ENCODE measurements around the gene PPARG.

The PPARG gene

DNA sequence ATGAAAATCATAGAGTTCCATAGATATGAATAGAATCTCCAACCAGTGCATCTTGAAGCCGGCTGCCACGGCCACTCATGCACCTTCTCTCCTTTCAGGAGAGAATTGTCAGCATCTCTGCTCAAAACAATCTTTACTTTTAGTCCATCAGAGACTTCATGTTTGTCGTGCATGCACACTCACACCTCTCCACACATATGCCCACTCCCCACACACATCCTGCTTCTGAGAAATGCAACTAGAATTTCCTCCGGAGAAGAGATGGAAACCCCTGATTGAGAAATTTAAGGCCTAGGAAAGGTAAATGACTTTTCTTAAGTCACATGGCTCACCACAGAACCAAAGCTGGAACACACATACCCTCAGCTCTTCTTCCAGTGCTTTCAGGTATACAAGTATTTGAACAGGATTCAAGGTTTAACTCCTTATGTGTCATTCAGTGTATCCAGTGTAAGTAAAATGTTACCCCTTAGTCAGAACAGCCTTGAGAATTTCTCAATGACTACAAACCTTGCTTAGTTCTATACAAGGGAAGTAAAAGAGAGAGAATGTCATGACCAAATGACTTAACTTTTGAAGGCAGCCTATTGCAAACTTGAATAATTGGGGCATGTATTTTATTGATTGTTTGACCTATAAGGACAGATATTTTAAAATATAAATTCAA lies 126.3 kb downstream of the PPARG start:
- no peak overlapping the region for H3K4me3 ChIP-seq (ENCODE audit: low read depth, low read length)
- no peak for DNase-seq (ENCODE audit: low read depth)
- TF ChIP-seq, protein P1, sequence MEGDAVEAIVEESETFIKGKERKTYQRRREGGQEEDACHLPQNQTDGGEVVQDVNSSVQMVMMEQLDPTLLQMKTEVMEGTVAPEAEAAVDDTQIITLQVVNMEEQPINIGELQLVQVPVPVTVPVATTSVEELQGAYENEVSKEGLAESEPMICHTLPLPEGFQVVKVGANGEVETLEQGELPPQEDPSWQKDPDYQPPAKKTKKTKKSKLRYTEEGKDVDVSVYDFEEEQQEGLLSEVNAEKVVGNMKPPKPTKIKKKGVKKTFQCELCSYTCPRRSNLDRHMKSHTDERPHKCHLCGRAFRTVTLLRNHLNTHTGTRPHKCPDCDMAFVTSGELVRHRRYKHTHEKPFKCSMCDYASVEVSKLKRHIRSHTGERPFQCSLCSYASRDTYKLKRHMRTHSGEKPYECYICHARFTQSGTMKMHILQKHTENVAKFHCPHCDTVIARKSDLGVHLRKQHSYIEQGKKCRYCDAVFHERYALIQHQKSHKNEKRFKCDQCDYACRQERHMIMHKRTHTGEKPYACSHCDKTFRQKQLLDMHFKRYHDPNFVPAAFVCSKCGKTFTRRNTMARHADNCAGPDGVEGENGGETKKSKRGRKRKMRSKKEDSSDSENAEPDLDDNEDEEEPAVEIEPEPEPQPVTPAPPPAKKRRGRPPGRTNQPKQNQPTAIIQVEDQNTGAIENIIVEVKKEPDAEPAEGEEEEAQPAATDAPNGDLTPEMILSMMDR (IDR thresholded peaks at IDR 0.05; ENCODE audit: low read depth, low read length): no peak
- TF ChIP-seq MYC (IDR thresholded peaks at IDR 0.05; ENCODE audit: low read depth, low read length): no peak
- no peak for TF ChIP-seq POLR2A (IDR thresholded peaks at IDR 0.05; ENCODE audit: extremely low read depth, insufficient read length)

DNA sequence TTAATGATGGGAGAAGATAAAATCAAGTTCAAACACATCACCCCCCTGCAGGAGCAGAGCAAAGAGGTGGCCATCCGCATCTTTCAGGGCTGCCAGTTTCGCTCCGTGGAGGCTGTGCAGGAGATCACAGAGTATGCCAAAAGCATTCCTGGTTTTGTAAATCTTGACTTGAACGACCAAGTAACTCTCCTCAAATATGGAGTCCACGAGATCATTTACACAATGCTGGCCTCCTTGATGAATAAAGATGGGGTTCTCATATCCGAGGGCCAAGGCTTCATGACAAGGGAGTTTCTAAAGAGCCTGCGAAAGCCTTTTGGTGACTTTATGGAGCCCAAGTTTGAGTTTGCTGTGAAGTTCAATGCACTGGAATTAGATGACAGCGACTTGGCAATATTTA lies 127.9 kb downstream of the PPARG start:
- no peak overlapping the region for H3K4me3 ChIP-seq (ENCODE audit: low read depth, low read length)
- TF ChIP-seq MAX (IDR thresholded peaks at IDR 0.05; ENCODE audit: low read depth, low read length): no peak
- TF ChIP-seq, protein P1 (IDR thresholded peaks at IDR 0.05; ENCODE audit: low read depth, low read length): no peak

GRCh38 chr3:12420393-12420792 lies 131.5 kb downstream of the PPARG start:
- TF ChIP-seq MAX (IDR thresholded peaks at IDR 0.05; ENCODE audit: low read depth, low read length) (no peak), POLR2A (IDR thresholded peaks at IDR 0.05; ENCODE audit: extremely low read depth, insufficient read length) (no peak), MYC (IDR thresholded peaks at IDR 0.05; ENCODE audit: low read depth, low read length) (no peak)
- TF ChIP-seq, protein P1 (IDR thresholded peaks at IDR 0.05; ENCODE audit: low read depth, low read length): no peak
- no peak overlapping the region for H3K4me3 ChIP-seq (ENCODE audit: low read depth, low read length)
- DNase-seq (ENCODE audit: low read depth): no peak

More for the DNA sequence above, 127.9 kb downstream of the PPARG start:
- DNase-seq (ENCODE audit: low read depth): no peak

GRCh38 chr3:12421132-12421531 lies 132.3 kb downstream of the PPARG start:
- DNase-seq (ENCODE audit: low read depth): no peak
- no peak overlapping the region for H3K4me3 ChIP-seq (ENCODE audit: low read depth, low read length)
- TF ChIP-seq MYC (IDR thresholded peaks at IDR 0.05; ENCODE audit: low read depth, low read length) (no peak), MAX (IDR thresholded peaks at IDR 0.05; ENCODE audit: low read depth, low read length) (no peak), POLR2A (IDR thresholded peaks at IDR 0.05; ENCODE audit: extremely low read depth, insufficient read length) (no peak)
- TF ChIP-seq, protein P1 (IDR thresholded peaks at IDR 0.05; ENCODE audit: low read depth, low read length): no peak

DNA sequence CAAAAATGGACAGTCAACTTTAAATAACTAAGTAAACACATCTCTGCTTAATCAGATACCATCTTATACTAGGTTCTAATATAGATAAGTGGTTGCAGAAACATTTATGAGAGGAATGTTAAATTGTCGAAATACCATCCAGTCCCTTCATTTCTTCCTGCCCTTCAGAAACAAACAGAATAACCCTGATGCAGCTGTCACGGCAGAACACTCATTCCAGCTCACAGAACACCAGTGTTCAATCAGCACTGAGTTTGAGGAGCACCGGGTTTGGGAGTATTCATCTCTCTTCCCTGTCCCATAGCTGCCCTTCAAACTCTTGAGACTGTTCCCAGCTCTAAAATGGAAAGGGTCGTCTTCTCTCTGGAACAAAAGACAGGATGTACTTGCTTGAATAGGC lies 134.3 kb downstream of the PPARG start:
- no peak overlapping the region for H3K4me3 ChIP-seq (ENCODE audit: low read depth, low read length)
- TF ChIP-seq POLR2A (IDR thresholded peaks at IDR 0.05; ENCODE audit: extremely low read depth, insufficient read length) (no peak), MYC (IDR thresholded peaks at IDR 0.05; ENCODE audit: low read depth, low read length) (no peak), MAX (IDR thresholded peaks at IDR 0.05; ENCODE audit: low read depth, low read length) (no peak)
- TF ChIP-seq, protein P1 (IDR thresholded peaks at IDR 0.05; ENCODE audit: low read depth, low read length): no peak
- no peak for DNase-seq (ENCODE audit: low read depth)
